Tibial nerve (tissue), 4 donors: Measurements from ENCODE around the gene ZNF587B. TPM values are rescaled to one million over a fixed set of nuclear protein-coding genes. Genes with fewer than 3 reads are reported as not detected.
"Not testable (repeated sequence)": the region's sequence is repeated elsewhere in the genome, so short reads cannot be mapped to it uniquely, and the experiment has no call there.

ENCODE experiments used
- DNase-seq, 2 donors: peaks; one replicate each; pipeline ENCODE4 v3.0.0-alpha.2; 2019; ENCODE audit warnings: low spot score in 2 of 2
- H3K27ac ChIP-seq, 4 donors: fragments of 200-600 bp; sonication (generic) in 3 of 4; one replicate each; pipeline ENCODE4 v1.5.1; 2017 to 2019; ENCODE audit warnings: mild to moderate bottlenecking in 1 of 4
- H3K27me3 ChIP-seq, 2 donors: fragments of 200-600 bp; sonication (generic) in 1 of 2; one replicate each; pipeline versions ENCODE4 v1.5.1 to v1.6.0; 2017 to 2019
- H3K36me3 ChIP-seq, 3 donors: fragments of 200-600 bp; sonication (generic); one replicate each; pipeline ENCODE4 v1.5.1; 2018 to 2019
- H3K4me1 ChIP-seq, 4 donors: fragments of 200-600 bp; sonication (generic) in 3 of 4; one replicate each; pipeline ENCODE4 v1.5.1; 2017 to 2019
- H3K4me3 ChIP-seq, 4 donors: fragments of 200-600 bp; sonication (generic) in 3 of 4; one replicate each; pipeline ENCODE4 v1.5.1; 2017 to 2019; ENCODE audit warnings: mild to moderate bottlenecking in 1 of 4, moderate library complexity in 1 of 4
- H3K9me3 ChIP-seq, 4 donors: fragments of 200-600 bp; sonication (generic) in 3 of 4; one replicate each; pipeline ENCODE4 v1.5.1; 2017 to 2019
- EP300 ChIP-seq, 2 donors: sonication (generic); formaldehyde crosslinking; IDR thresholded peaks; one replicate each; pipeline ENCODE4 v1.6.1; 2017; ENCODE audit warnings: antibody characterized with exemption in 2 of 2, mild to moderate bottlenecking in 1 of 2
- POLR2A ChIP-seq, 2 donors: fragments of 450-650 bp; IDR thresholded peaks; one replicate each; pipeline ENCODE4 v1.6.1; 2017; ENCODE audit warnings: antibody characterized with exemption in 2 of 2, mild to moderate bottlenecking in 2 of 2, moderate library complexity in 2 of 2
- WGBS, 2 donors: methylation state at CpG; one replicate each; pipeline ENCODE4 v1.1.5; 2018; 5-methylcytosine and 5-hydroxymethylcytosine counted together
- total RNA-seq, 4 donors: library from RNA; depleted of rRNA; stranded (reverse); fragments of >200 nt; gene quantifications; one replicate each; pipeline ENCODE4 v1.1.0, GENCODE V29; 2016
- TF ChIP-seq, protein P1 (sequence below), 5 experiments: fragments of 200-600 bp in 3 of 5; fragments of 450-650 bp in 2 of 5; sonication (generic) in 3 of 5; IDR thresholded peaks; one replicate each; pipeline ENCODE4 v1.5.1; 2016 to 2019; ENCODE audit warnings: antibody characterized with exemption in 5 of 5, mild to moderate bottlenecking in 3 of 5, moderate library complexity in 2 of 5

The ZNF587B gene
- total RNA-seq, 4 donors from 2014 or later = 8.5 to 14.9 (median 10.1) TPM

DNA sequence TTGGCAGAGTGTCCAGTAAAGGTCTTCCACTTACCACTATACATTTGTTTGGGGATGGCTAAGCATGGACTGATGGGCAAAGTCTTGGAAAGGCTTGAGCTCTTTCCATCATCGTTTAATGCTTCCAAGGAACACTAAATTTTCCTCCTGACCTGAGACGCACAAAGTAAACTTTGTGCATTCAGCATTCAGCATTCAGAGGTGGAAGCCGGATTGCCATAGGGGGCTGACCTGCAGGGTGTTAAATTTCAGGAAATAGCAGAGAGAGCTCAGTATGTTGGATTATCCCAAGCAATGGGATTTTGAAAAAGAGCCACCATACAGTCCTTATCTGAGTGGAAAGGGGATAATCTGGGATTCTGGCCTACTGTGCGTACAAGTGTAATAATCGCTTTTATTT lies 29.4 kb upstream of the ZNF587B start:
- peaks cover 0 to 71% (median 0%) of the 10 kb centered on the region in 3 donors for H3K36me3 ChIP-seq
- no peak overlapping the region for H3K27ac ChIP-seq
- H3K4me3 ChIP-seq = no peak overlapping the region
- no peak for DNase-seq
- peaks cover 0 to 15% (median 0%) of the 10 kb centered on the region in 4 donors for H3K4me1 ChIP-seq
- TF ChIP-seq POLR2A (IDR thresholded peaks at IDR 0.05) (no peak), EP300 (IDR thresholded peaks at IDR 0.05) (no peak)
- TF ChIP-seq, protein P1, sequence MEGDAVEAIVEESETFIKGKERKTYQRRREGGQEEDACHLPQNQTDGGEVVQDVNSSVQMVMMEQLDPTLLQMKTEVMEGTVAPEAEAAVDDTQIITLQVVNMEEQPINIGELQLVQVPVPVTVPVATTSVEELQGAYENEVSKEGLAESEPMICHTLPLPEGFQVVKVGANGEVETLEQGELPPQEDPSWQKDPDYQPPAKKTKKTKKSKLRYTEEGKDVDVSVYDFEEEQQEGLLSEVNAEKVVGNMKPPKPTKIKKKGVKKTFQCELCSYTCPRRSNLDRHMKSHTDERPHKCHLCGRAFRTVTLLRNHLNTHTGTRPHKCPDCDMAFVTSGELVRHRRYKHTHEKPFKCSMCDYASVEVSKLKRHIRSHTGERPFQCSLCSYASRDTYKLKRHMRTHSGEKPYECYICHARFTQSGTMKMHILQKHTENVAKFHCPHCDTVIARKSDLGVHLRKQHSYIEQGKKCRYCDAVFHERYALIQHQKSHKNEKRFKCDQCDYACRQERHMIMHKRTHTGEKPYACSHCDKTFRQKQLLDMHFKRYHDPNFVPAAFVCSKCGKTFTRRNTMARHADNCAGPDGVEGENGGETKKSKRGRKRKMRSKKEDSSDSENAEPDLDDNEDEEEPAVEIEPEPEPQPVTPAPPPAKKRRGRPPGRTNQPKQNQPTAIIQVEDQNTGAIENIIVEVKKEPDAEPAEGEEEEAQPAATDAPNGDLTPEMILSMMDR (IDR thresholded peaks at IDR 0.05) = no peak
- H3K9me3 ChIP-seq = peaks cover 0 to 59% (median 0%) of the 10 kb centered on the region in 4 donors
- no peaks in the 10 kb centered on the region for H3K27me3 ChIP-seq
- WGBS, 2 donors = 61 to 70% methylated on average over 5 of the region's 5 CpGs

DNA sequence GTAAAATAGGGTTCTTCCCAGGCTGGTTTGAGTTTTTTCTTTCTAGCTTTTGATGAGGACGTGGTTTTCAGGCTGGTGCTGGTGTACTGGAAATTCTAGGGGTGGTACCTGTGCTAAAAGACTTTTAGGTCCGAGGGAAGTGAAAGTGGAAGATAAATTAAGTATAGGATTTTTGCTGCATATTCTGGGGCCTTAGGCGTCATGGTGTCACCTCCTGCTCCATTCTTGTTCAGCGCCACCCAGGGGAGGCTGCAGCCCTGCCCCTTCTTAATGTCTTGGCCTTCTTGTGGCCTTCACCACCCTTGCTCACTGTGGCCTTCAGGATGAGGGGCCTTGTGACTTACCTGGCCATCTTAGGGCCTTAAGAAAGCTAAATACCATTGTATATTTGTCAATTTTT lies 27.8 kb upstream of the ZNF587B start:
- no peaks in the 10 kb centered on the region for H3K27me3 ChIP-seq
- H3K36me3 ChIP-seq = peaks cover 0 to 71% (median 0%) of the 10 kb centered on the region in 3 donors
- H3K4me3 ChIP-seq = no peak overlapping the region
- DNase-seq = no peak
- peaks cover 0 to 51% (median 0%) of the 10 kb centered on the region in 4 donors for H3K9me3 ChIP-seq
- TF ChIP-seq, protein P1 (IDR thresholded peaks at IDR 0.05) = no peak
- TF ChIP-seq POLR2A (IDR thresholded peaks at IDR 0.05) (no peak), EP300 (IDR thresholded peaks at IDR 0.05) (no peak)
- no peak overlapping the region for H3K27ac ChIP-seq
- WGBS, 2 donors = 87 to 93% methylated on average over 4 of the region's 4 CpGs
- H3K4me1 ChIP-seq = peaks cover 0 to 15% (median 0%) of the 10 kb centered on the region in 4 donors

DNA sequence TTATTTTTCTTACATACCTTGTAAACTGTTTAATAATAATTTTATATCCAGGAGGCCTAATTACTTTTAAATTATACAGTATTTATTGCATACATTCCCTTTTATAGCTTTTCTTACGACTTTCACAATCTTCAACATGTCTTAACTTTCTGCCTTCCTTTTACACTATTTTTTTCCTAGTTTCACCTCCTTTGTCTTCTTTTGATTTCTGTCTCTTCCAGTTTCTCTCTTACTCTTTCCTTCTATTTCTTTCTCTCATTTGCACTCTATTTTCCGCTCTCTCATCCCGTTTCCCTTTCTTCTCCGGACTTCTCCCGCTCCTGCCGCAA lies 26.9 kb upstream of the ZNF587B start:
- Histone ChIP-seq H3K27ac (peak overlapping the region in 3 of 4 donors; percentile 35 to 72 (median 72)), H3K36me3 (peaks cover 0 to 74% (median 4%) of the 10 kb centered on the region in 3 donors), H3K27me3 (no peaks in the 10 kb centered on the region), H3K4me1 (peaks cover 0 to 15% (median 0%) of the 10 kb centered on the region in 4 donors), H3K4me3 (peak overlapping the region; percentile 21 to 55 (median 41)), H3K9me3 (peaks cover 0 to 49% (median 0%) of the 10 kb centered on the region in 4 donors)
- TF ChIP-seq, protein P1 (IDR thresholded peaks at IDR 0.05) = no peak
- TF ChIP-seq EP300 (IDR thresholded peaks at IDR 0.05) (no peak), POLR2A (IDR thresholded peaks at IDR 0.05) (no peak)
- 8 to 11% methylated on average over 6 of the region's 6 CpGs for WGBS, 2 donors
- DNase-seq = no peak

DNA sequence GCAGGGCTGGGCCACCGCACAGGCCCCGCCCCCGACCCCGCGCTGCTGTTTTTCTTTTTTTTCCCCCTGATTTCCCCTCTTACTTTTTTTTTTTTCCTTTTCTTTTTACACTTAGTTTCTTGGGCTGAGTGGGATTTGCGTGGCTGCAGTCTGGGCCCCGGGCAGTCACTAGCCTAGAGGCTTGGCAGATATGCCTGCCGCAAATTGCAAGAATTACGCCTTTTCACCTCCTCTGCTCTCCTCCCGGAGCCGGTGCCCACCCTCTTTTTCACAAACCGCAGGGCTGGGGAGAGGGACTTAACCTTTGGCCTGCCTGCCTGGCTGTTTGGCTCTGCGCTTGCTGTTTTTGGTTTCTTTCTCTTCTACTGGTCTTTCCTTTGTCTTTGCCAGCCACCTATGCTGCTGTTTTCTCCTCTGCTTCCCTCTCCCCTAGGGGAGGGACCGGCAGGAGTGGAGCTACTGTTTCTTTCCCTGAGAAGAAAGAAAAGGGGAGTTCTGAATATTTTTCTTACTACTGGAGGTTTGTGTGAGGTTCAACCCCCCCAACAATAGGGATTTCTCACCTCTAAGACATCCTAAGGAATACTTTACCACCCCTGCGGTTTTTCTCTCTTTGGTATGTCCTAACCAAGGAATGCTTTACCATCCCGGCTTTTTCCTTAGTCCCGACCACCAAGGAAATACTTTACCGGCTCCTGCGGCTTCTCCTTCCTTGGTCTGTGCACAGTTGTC lies 26.3 kb upstream of the ZNF587B start:
- Histone ChIP-seq H3K4me1 (peaks cover 0 to 15% (median 0%) of the 10 kb centered on the region in 4 donors), H3K27ac (peak overlapping the region in 3 of 4 donors; percentile 35 to 72 (median 72)), H3K4me3 (peak overlapping the region; percentile 21 to 55 (median 41)), H3K9me3 (peaks cover 0 to 48% (median 0%) of the 10 kb centered on the region in 4 donors), H3K27me3 (no peaks in the 10 kb centered on the region), H3K36me3 (peaks cover 0 to 75% (median 4%) of the 10 kb centered on the region in 3 donors)
- TF ChIP-seq EP300 (IDR thresholded peaks at IDR 0.05) = no peak
- TF ChIP-seq POLR2A (IDR thresholded peaks at IDR 0.05) = no peak
- TF ChIP-seq, protein P1 (IDR thresholded peaks at IDR 0.05) = no peak
- WGBS, 2 donors = 3 to 4% methylated on average over 19 of the region's 19 CpGs
- DNase-seq = no peak

DNA sequence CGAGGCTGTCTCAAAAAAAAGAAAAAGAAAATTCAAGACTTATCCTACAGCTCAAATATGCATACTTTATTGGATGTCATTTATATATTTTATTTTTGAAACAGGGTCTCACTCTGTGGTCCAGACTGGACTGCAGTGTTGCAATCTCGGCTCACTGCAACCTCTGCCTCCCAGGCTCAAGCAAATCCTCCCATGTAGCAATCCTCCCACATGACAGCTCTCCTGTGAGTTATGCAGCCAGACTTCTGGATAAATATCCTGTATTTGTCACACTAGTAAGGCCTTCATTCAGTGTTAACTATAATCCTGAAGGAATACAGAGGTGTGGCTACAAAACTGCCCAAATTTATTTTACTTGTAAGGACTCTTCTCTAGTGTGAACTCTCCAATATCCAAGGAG lies 22.6 kb upstream of the ZNF587B start:
- no peak overlapping the region for H3K4me3 ChIP-seq
- peaks cover 0 to 82% (median 4%) of the 10 kb centered on the region in 3 donors for H3K36me3 ChIP-seq
- H3K9me3 ChIP-seq = peaks cover 0 to 35% (median 0%) of the 10 kb centered on the region in 4 donors
- WGBS, 2 donors = 92 to 96% methylated on average over 2 of the region's 2 CpGs
- peaks cover 0 to 21% (median 0%) of the 10 kb centered on the region in 4 donors for H3K4me1 ChIP-seq
- no peak for DNase-seq
- no peaks in the 10 kb centered on the region for H3K27me3 ChIP-seq
- TF ChIP-seq, protein P1 (IDR thresholded peaks at IDR 0.05) = no peak
- TF ChIP-seq POLR2A (IDR thresholded peaks at IDR 0.05) = no peak
- no peak for TF ChIP-seq EP300 (IDR thresholded peaks at IDR 0.05)
- no peak overlapping the region for H3K27ac ChIP-seq

DNA sequence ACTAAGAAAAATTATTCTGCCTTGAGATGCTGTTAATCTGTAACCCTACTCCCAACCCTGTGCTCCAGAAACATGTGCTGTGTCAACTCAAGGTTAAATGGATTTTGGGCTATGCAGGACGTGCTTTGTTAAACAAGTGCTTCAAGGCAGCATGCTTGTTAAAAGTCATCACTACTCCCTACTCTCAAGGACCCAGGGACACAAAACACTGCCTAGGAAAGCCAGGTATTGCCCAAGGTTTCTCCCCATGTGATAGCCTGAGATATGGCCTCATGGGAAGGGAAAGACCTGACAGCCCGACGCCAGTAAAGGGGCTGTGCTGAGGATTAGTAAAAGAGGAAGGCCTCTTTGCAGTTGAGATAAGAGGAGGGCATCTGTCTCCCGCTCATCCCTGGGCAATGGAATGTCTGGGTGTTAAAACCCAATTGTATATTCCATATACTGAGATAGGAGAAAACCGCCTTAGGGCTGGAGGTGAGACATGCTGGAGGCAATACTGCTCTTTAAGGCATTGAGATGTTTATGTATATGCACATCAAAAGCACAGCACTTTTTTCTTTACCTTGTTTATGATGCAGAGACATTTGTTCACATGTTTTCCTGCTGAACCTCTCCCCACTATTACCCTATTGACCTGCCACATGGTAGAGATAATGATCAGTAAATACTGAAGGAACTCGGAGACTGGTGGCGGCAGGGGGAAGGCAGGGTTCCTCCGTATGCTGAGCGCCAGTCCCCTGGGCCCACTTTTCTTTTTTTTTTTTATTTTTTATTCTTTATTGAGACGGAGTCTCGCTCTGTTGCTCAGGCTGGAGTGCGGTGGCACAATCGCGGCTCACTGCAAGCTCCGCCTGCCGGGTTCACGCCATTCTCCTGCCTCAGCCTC lies 19.4 kb upstream of the ZNF587B start:
- H3K36me3 ChIP-seq = peaks cover 0 to 73% (median 4%) of the 10 kb centered on the region in 3 donors

More for the DNA sequence above, 19.4 kb upstream of the ZNF587B start:
- peaks cover 0 to 26% (median 5%) of the 10 kb centered on the region in 4 donors for H3K4me1 ChIP-seq
- H3K4me3 ChIP-seq, DNase-seq, H3K27me3 ChIP-seq, H3K27ac ChIP-seq: not testable (repeated sequence)
- H3K9me3 ChIP-seq = peaks cover 0 to 23% (median 0%) of the 10 kb centered on the region in 4 donors
- 78 to 84% methylated on average over 17 of the region's 17 CpGs for WGBS, 2 donors
